ENCODE results near the gene ZEB2. TPM values are rescaled to one million over a fixed set of nuclear protein-coding genes. Genes with fewer than 3 reads are reported as not detected.

Gene ZEB2
- total and polyA plus RNA-seq, 2 donors (not counting 3 experiments of a cell fraction or from before 2014, with no cell fraction given): 17.9 to 49.6 TPM

GRCh38 chr2:144462266-144462665 lies 57.7 kb downstream of the ZEB2 start:
- dilution Hi-C loops (cut with MboI; ENCODE audit: extremely low pct_ligation_motif_present, low sequenced_read_pairs) (no loop called here), intact Hi-C loops (cut with micrococcal nuclease) (no loop called here)
- ChIA-PET CTCF (no interaction called here), POLR2A (no interaction called here)
- H3K27ac ChIP-seq (ENCODE audit: insufficient read depth, low read depth, low read length): no peak overlapping the region
- no peak for TF ChIP-seq EZH2 (IDR thresholded peaks at IDR 0.05; ENCODE audit: borderline replicate concordance, low read depth, low read length, severe bottlenecking)
- no peak for TF ChIP-seq MAX (IDR thresholded peaks at IDR 0.05; ENCODE audit: insufficient read depth, insufficient read length)
- no peak for TF ChIP-seq MYC (IDR thresholded peaks at IDR 0.05; ENCODE audit: low read depth, low read length)
- no peak overlapping the region for H3K9ac ChIP-seq (replicated peaks; ENCODE audit: extremely low read depth, insufficient read depth, low read length)
- peaks cover 19% of the 10 kb centered on the region for H3K4me1 ChIP-seq (ENCODE audit: control insufficient read depth, extremely low read depth, insufficient read depth, low read length)
- no peak overlapping the region for H3K4me2 ChIP-seq (ENCODE audit: insufficient read depth, low read length)
- H3K4me3 ChIP-seq (replicated peaks in 1 of 3; ENCODE audit: insufficient read depth in 1 of 3, low read depth in 1 of 3, low read length in 3 of 3): no peak overlapping the region
- DNase-seq (ENCODE audit: low read depth, low spot score): no peak
- peaks cover 17% of the 10 kb centered on the region for H3K79me2 ChIP-seq (ENCODE audit: control insufficient read depth, insufficient read depth, low read length)
- no peaks in the 10 kb centered on the region for H3K9me3 ChIP-seq (replicated peaks; ENCODE audit: control insufficient read depth, insufficient read depth, low read length)
- FAIRE-seq: no peak
- no peaks in the 10 kb centered on the region for H3K9me1 ChIP-seq (replicated peaks; ENCODE audit: control insufficient read depth, extremely low read depth, insufficient read depth, low read length)
- no TSS peak for BruUV-seq (replicated peaks)
- no peaks in the 10 kb centered on the region for H4K20me1 ChIP-seq (replicated peaks; ENCODE audit: control insufficient read depth, extremely low read depth, insufficient read depth, low read length)
- H2AFZ ChIP-seq (ENCODE audit: low read depth, low read length): no peak overlapping the region
- no peaks in the 10 kb centered on the region for H3K36me3 ChIP-seq (ENCODE audit: control insufficient read depth in 2 of 2, extremely low read depth in 1 of 2, insufficient read depth in 2 of 2, low read length in 2 of 2)
- no peaks in the 10 kb centered on the region for H3K27me3 ChIP-seq (ENCODE audit: control insufficient read depth in 2 of 2, insufficient read depth in 2 of 2, low read length in 2 of 2)

- DNase-seq (ENCODE audit: low read depth, low spot score): no peak
- Histone ChIP-seq H3K79me2 (ENCODE audit: control insufficient read depth, insufficient read depth, low read length) (peaks cover 18% of the 10 kb centered on the region), H4K20me1 (replicated peaks; ENCODE audit: control insufficient read depth, extremely low read depth, insufficient read depth, low read length) (no peaks in the 10 kb centered on the region), H3K9me3 (replicated peaks; ENCODE audit: control insufficient read depth, insufficient read depth, low read length) (no peaks in the 10 kb centered on the region), H3K27me3 (ENCODE audit: control insufficient read depth in 2 of 2, insufficient read depth in 2 of 2, low read length in 2 of 2) (no peaks in the 10 kb centered on the region), H3K4me2 (ENCODE audit: insufficient read depth, low read length) (no peak overlapping the region), H3K9me1 (replicated peaks; ENCODE audit: control insufficient read depth, extremely low read depth, insufficient read depth, low read length) (no peaks in the 10 kb centered on the region), H2AFZ (ENCODE audit: low read depth, low read length) (no peak overlapping the region), H3K36me3 (ENCODE audit: control insufficient read depth in 2 of 2, extremely low read depth in 1 of 2, insufficient read depth in 2 of 2, low read length in 2 of 2) (no peaks in the 10 kb centered on the region), H3K27ac (ENCODE audit: insufficient read depth, low read depth, low read length) (no peak overlapping the region), H3K4me3 (replicated peaks in 1 of 3; ENCODE audit: insufficient read depth in 1 of 3, low read depth in 1 of 3, low read length in 3 of 3) (no peak overlapping the region), H3K9ac (replicated peaks; ENCODE audit: extremely low read depth, insufficient read depth, low read length) (no peak overlapping the region), H3K4me1 (ENCODE audit: control insufficient read depth, extremely low read depth, insufficient read depth, low read length) (peaks cover 26% of the 10 kb centered on the region)
- ChIA-PET POLR2A (no interaction called here), CTCF (no interaction called here)
- TF ChIP-seq CTCF (IDR thresholded peaks at IDR 0.05; ENCODE audit: extremely low read depth in 1 of 2, insufficient read depth in 1 of 2, low read depth in 1 of 2, low read length in 2 of 2): no peak
- no peak for TF ChIP-seq POLR2AphosphoS5 (IDR thresholded peaks at IDR 0.05; ENCODE audit: insufficient read depth, low read depth, low read length)
- no peak for TF ChIP-seq JUN (IDR thresholded peaks at IDR 0.05; ENCODE audit: borderline replicate concordance, insufficient read depth, insufficient read length, low read depth)
- TF ChIP-seq GATA2 (IDR thresholded peaks at IDR 0.05; ENCODE audit: insufficient read depth, insufficient read length, low read depth, low read length): no peak
- no peak for TF ChIP-seq MAX (IDR thresholded peaks at IDR 0.05; ENCODE audit: insufficient read depth, insufficient read length)
- TF ChIP-seq POLR2A (IDR thresholded peaks at IDR 0.05; ENCODE audit: low read depth, low read length): no peak
- TF ChIP-seq EZH2 (IDR thresholded peaks at IDR 0.05; ENCODE audit: borderline replicate concordance, low read depth, low read length, severe bottlenecking): no peak
- FAIRE-seq: no peak
- dilution Hi-C loops (cut with MboI; ENCODE audit: extremely low pct_ligation_motif_present, low sequenced_read_pairs) (no loop called here), intact Hi-C loops (cut with micrococcal nuclease) (loop anchor here (2.0 kb wide), 1 partner anchor 111 kb away; no protein-coding TSS in a partner anchor)
- BruUV-seq (replicated peaks): no TSS peak
Measured at GRCh38 chr2:144461308-144461766, 58.6 kb downstream of the ZEB2 start.

All from endothelial cell of umbilical vein (primary cell).